Activated T-helper 1 cell treated with Interleukin-2 at 50 U/mL for 16 hours (primary cell): ENCODE data around the gene ITGB4.
"Not testable (repeated sequence)": the region's sequence is repeated elsewhere in the genome, so short reads cannot be mapped to it uniquely, and the experiment has no call there.

Experiments
- DNase-seq: peaks from one replicate; pipeline ENCODE4 v3.0.0-alpha.2; 2020; ENCODE audit warnings: low read depth

ITGB4 gene

DNA sequence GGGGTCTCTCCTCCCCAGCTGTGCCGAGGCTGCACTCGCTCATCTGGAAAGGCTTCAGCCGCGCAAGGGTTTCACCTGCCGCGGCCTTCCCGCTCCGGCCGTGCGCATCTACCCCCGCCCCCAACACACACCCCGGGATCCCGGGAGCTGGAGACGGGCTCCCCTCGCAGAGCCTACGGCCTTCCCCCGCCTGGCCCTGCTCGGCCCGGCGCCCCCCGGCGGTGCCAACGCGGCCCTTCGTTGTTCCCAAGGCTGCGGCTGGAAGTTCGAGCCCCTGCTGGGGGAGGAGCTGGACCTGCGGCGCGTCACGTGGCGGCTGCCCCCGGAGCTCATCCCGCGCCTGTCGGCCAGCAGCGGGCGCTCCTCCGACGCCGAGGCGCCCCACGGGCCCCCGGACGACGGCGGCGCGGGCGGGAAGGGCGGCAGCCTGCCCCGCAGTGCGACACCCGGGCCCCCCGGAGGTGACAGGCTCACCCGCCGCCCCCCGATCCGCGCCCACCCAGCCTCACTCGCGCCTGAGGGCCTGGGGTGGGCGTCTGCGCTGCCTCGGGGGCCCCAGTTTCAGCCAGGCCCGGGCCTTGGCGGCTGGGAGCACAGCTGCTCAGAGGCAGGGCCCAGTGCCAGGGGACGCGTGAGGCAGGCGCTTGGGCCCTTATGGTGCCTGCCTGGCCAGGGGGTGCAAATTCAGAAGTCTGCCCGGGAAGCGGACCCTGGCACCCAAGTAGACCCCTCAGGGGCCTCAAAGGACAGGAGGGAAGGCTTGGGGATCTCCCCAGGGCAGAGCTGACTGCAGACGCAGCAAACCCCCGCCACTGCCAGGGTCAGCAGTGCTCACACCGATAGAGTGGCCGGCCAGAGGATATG, 32.5 kb downstream of the ITGB4 start:
- peak; percentile 62 for DNase-seq

DNA sequence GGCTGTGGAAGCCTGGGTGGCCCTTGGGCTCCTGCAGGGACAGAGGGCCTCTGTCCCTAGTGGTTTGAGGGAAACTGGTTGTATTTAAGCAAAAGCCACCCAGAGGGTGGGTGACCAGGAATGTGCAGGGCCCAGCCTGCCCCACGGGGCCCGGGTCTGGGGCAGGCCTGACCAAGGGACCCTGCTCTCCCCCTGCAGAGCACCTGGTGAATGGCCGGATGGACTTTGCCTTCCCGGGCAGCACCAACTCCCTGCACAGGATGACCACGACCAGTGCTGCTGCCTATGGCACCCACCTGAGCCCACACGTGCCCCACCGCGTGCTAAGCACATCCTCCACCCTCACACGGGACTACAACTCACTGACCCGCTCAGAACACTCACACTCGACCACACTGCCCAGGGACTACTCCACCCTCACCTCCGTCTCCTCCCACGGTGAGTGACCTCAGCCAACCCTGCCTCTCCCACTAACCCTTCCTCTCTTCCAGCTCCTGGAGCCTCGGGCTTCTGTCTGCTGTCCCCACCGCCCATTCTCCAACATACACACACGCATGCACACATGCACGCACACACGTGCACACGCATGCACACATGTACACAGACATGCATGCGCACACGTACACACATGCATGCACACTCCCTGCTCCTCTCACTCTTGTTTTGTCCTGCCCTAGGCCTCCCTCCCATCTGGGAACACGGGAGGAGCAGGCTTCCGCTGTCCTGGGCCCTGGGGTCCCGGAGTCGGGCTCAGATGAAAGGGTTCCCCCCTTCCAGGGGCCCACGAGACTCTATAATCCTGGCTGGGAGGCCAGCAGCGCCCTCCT, 33.3 kb downstream of the ITGB4 start:
- DNase-seq, result no peak

DNA sequence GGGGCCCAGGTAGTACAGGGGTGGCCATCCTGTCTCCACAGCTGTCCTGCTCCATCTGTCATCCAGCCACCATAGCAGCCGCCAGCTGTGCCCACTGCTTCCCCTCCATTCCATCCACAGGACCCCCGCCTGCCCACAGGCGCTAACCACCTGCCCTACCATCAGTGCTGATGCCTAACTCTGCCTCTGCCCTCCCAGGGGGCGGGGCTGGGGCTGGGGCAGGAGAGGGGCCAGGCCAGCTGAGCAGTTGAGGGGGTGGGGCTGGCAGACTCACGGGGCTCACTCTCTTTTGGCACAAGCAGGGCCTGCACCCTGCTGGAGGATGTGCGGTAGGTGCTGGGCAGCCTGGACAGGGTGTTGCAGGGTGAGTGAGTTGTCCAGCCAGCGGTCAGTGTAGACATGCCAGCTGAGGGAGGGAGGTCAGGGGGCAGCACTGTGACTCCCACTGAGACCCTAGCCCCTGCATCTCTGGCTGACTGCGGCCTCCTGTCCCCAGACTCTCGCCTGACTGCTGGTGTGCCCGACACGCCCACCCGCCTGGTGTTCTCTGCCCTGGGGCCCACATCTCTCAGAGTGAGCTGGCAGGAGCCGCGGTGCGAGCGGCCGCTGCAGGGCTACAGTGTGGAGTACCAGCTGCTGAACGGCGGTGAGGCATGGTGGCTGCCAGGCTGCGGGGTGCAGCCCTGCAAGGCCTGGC, 34.1 kb downstream of the ITGB4 start:
- no peak for DNase-seq

DNA sequence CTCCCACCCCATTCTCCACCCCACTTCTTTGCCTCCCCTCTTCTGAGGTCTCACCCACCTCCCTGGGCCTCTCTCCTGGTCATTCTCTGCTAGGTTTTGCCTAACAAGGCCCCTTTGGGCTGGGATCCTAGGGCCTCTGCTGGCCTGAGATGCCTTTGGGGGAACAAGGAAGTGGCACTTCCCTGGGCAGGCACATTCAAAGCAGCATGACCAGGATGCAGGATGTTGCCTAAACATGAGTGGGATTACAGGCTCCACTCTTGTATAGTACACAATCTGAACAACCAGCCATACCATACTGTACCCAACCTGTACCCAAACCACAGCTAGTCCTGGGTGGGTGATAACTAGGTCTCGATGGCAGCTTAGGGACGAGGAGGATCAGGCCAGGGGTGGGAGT, 34.7 kb downstream of the ITGB4 start:
- no peak for DNase-seq

DNA sequence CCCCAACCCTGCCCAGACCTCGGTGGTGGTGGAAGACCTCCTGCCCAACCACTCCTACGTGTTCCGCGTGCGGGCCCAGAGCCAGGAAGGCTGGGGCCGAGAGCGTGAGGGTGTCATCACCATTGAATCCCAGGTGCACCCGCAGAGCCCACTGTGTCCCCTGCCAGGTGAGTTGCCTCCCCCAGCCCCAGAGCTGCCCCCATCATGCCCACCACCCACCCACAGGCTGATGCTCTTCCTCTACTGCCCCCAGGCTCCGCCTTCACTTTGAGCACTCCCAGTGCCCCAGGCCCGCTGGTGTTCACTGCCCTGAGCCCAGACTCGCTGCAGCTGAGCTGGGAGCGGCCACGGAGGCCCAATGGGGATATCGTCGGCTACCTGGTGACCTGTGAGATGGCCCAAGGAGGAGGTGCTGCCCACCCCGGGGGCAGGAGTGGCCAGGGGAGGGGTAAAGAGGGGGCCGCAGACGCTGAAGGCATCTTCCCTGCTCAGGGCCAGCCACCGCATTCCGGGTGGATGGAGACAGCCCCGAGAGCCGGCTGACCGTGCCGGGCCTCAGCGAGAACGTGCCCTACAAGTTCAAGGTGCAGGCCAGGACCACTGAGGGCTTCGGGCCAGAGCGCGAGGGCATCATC, 35.3 kb downstream of the ITGB4 start:
- no peak for DNase-seq

DNA sequence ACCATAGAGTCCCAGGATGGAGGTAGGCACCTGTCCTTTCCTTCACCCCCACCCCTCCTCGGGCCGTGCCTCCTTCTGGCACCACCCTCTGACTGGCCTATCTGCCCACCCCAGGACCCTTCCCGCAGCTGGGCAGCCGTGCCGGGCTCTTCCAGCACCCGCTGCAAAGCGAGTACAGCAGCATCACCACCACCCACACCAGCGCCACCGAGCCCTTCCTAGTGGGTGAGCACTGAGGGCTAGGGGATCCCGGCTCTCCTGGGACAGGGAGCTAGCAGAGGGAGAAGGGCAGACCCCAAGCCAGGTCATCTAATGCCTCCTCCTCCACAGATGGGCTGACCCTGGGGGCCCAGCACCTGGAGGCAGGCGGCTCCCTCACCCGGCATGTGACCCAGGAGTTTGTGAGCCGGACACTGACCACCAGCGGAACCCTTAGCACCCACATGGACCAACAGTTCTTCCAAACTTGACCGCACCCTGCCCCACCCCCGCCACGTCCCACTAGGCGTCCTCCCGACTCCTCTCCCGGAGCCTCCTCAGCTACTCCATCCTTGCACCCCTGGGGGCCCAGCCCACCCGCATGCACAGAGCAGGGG, 35.9 kb downstream of the ITGB4 start:
- no peak for DNase-seq

DNA sequence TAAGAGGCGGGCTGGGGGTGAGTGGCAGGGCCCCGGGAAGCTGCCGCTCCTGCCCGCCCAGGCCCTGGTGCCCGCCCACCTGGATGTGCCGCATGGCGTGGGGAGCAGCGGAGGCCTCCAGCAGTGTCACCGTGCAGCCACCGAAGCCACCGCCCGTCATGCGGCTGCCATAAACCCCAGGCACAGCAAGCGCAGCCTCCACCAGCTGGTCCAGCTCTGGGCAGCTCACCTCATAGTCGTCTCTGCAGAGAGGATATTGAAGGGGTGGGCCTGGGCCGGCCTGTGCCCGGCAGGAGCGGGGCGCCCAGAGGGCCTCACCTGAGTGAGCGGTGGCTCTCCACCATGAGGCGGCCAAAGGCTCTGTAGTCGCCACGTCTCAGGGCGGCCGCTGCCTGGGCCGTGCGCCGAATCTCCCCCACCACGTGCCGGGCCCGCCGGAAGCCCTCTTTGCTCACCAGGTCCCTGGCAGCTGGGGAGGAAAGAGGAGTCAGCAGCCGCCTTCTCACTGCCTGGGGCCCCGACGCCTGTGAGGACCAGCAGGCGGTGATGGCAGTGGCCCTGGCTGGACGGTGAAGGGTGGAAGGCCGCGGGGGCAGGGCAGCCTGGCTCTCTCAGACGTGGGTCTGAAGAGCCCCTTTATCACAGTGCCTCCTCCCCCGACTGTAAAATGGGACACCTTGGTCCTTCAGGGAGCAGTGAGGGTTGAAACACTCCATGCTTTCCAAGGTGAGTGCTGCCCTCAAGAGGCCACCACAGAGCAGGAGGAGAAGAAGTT, 37.1 kb downstream of the ITGB4 start:
- DNase-seq, result no peak

DNA sequence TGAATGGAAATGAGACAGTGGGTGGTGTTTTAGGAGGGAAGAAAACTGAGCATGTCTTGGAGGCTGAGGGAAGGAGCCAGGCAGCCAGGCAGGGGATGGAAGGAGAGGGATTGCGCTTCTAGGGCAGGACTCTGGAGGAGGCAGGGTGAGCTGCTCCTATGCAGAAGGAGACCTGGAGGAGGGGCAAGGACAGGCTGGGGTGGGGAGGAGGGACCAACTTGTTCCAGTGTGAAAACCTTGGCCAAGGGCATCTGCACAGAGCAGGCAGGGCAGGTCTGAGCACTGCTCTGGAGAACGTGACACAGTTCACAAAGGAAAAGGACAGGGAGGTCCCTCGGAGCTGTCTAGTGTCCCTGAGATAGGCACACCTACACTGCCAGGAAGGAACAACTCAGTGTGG, 38.2 kb downstream of the ITGB4 start:
- DNase-seq, result no peak

DNA sequence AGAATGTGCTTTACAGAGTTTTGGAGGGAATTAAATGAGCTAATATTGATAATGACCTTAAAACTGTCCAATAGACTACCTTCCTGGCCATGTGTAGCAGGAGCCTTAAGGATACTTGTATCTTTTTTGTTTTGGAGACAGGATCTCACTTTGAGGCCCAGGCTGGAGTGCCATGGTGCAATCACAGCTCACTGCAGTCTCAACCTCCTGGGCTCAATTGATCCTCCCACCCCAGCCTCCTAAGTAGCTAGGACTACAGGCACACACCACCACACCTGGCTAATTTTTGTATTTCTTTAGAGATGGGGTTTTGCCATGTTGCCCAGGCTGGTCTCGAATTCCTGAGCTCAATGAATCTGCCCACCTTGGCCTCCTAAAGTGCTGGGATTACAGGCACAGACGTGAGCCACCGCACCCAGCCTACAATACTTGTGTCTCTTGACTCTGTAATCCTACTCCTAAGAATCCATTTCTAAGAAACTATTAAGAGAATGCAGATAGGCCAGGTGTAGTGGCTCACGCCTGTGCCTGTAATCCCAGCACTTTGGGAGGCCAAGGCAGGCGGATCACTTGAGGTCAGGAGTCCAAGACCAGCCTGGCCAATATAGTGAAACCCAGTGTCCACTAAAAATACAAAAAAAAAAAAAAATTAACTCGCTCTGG, 38.9 kb downstream of the ITGB4 start:
- DNase-seq, result not testable (repeated sequence)

DNA sequence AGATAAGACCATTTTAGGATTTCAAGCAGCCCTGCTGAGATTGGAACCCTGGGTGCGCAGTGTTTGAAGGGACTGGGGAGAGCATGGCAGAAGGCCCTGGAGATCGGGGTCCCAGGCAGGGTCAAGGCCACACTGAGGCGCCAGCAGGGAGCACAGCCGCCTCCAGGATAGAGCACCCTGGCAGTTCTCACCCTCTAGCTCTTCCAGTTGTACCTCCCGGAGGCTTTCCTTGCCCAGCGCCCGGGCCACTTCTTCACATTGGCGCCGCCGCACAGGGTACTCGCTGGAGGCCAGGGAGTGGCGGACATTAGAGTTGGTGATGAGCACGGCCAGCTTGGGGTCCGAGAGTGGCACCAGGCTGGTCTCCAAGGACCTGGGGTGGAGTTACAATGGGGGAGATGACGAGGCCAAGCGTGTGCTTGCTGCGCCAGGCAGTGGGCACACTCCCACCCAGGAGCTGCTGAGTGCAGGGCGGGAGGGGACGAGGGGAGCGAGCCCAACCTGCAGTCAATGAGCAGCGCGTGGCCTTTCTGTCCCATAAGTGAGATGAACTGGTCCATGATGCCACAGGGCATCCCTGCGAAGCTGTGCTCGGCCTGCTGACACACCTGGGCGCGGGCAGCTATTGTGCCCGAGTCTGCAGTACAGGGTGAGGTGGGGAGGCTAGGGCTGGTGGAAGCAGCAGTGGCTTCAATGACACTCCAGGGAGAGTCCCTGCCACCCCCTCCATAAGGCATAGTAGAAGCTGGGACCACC, 41.4 kb downstream of the ITGB4 start:
- no peak for DNase-seq

DNA sequence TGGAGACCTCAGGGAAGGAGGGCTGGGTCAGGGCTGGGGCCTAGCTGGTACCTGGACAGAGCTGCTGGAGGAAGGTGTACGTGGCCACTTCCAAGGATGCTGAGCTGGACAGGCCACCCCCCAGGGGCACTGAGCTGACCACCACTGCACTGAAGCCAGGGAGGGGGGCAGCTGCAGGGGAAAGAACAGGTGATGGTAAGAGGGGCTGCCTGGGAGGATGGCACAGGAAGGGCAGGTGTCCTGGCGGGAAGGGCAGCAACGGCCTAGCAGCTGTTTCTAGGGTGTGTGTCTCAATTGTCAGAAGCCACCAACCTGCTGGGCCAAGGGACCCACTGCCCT, 42.0 kb downstream of the ITGB4 start:
- DNase-seq, result no peak

DNA sequence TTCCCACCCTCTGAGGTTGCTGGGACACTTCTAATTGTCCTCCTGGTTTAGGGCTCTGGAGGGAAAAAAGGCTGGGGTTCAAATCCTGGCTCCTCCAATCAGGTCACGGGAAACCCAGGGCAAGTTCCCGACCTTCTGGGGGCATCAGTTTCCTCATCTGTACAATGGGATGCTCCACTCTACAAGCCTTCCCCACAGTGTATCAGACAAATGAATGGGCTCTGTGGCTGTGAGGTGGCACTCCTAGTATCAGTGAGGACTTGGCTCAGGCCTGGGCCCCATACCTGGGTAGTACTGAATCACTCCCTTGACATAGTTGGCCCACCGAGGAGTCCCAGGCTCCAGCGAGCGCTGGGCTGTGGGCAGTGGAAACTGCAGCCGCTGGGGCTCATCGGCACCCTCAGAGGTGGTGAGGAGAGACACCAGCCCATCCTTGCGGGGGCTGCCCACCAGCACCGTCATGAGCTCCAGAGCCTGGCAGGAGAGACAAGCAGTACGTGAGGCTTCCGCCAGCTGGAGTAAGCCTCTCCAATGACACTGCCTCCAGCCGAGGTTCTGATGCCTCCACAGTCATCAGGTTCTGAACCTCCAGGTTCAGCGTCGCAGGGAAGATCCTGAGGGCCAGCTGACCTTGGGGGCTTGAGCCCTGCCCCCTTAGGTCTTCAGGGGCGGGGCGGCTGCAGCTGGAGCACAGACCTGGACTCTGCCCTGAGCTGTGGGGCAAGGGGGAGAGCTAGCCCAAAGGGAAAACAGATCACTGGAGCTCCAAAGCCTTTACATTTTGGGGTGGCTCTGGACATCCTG, 42.6 kb downstream of the ITGB4 start:
- no peak for DNase-seq

DNA sequence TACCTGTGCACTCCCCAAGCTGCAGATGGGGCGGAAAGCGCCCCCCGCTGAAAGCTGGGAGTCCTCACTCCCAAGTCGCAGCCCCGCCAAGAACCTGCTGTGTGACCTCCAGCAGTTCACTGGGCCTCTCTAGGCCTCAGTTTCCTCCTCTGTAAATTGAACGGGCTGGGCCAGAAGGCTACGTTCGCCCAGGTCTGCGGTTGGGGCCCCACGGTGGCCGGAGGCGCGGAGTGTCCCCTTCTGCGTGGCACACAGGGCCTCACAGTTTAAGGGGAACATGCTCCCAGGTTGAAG, 43.1 kb downstream of the ITGB4 start:
- DNase-seq, result no peak

DNA sequence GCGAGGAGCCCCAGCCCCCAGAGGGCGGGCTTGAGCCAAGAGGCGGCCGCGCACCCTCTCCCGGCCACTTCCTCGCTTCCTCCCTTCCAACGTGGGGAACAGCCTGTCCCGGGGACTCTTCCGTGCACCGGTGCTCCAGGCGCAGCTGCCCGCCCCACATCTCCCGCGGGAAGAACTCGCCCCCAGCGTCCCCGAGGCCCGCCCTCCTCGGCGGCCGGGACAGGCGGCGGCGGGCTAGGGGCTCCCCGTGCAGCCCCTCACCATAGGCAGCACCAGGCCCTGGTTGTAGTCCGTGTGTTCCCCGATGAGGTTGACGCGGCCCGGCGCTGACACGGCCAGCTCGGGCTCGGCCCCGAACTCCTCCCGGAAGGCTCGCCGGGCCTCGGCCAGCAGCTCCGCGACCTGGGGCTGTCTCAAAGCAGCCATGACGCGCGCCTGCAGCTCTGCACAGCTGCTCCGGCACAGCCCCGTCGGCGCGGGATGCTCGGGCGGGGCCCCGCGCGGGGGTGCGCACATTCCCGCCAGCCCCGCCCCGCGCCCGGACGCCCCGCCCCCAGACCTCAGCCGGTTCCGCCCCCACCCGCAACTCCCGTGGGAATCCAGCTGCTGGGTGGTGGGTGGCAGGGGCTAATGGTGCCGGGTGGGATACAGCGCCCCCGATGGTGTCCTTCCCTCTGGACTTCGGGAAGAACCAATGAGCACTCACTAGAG, 43.6 kb downstream of the ITGB4 start, which contains the start of gene GALK1:
TSS of gene GALK1 (minus strand) at position 482 of the 711 bp plus-strand sequence. CDS start at position 426, 56 bp downstream.
- peak; percentile 62 for DNase-seq

DNA sequence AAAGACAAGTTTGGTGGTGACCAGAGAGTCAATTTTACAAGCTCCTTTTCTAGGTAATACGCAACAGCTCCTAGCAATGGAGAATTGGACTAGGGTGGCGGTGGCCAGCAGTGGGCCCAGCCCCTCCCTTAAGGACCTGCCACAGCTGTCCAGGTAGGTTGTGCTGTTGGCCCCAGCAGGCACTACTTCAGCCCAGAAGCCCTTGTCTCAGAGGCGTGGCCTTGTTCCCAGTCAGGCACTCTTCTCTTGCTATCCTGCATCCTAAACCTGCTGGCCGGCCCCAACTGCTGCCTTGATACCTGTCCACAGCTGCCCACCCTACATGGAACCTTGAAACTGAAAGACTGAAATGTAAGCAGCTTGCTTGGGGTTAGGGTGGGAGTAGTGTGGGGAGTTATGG, 44.7 kb downstream of the ITGB4 start:
- no peak for DNase-seq

DNA sequence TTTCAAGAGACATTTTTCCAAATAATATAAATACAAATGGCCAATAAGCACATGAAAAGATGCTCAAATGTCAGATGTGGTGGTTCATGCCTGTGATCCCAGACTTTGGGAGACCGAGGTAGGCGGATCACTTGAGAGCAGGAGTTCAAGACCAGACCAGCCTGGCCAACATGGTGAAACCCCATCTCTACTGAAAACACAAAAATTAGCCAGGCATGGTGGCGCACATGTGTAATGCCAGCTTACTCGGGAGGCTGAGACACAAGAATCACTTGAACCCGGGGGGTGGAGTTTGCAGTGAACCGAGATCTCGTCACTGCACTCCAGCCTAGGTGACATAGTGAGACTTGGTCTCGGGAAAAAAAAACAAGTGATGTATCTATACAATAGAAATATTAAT, 46.6 kb downstream of the ITGB4 start:
- no peak for DNase-seq

DNA sequence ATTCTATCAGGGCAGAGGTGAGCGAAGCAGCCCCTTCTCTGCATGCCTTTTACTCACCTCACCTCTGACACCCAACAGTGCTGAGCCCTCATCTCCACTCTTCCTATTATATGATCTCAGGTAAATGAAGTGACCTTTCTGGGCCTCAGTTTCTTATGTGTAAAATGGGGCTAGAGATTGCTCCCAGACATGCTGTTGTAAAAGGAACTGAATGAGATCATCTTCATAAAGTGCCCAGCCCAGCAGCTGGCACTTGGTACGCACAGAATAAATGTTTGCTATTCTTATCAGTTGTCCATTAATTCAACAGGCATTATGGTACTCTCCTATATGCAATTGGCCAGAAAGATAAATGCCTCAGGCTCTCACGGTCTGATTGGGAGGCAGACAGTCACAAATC, 48.3 kb downstream of the ITGB4 start:
- DNase-seq, result no peak
